Mesodermal cell (in vitro differentiated cells): ENCODE results near the gene INPP5D.

ENCODE experiments used
- H3K27ac ChIP-seq: 2 replicates; pipeline ENCODE4 v1.7.0; 2013; ENCODE audit warnings: mild to moderate bottlenecking, low read depth, low read length, moderate library complexity; ENCODE audit not compliant: severe bottlenecking
- H3K36me3 ChIP-seq: 2 replicates; pipeline ENCODE4 v1.7.1; 2013; ENCODE audit warnings: mild to moderate bottlenecking, low read length, moderate library complexity; ENCODE audit not compliant: control insufficient read depth, insufficient read depth
- H3K4me1 ChIP-seq: one replicate; pipeline ENCODE4 v1.7.1; 2013; ENCODE audit warnings: mild to moderate bottlenecking, low read length; ENCODE audit not compliant: insufficient read depth, control insufficient read depth, poor library complexity, severe bottlenecking
- H3K4me3 ChIP-seq: 2 replicates; pipeline ENCODE4 v1.7.0; 2013; ENCODE audit warnings: low read length, control low read depth, mild to moderate bottlenecking; ENCODE audit not compliant: insufficient read depth, poor library complexity, severe bottlenecking; ENCODE audit errors: extremely low read depth
- H3K9me3 ChIP-seq: 2 replicates; pipeline ENCODE4 v1.7.1; 2013; ENCODE audit warnings: mild to moderate bottlenecking, low read length, moderate library complexity; ENCODE audit not compliant: control insufficient read depth
- WGBS, 2 experiments: methylation state at CpG; one replicate each; pipeline ENCODE4 v1.1.5; 2013; ENCODE audit warnings: missing lambda C conversion rate in 2 of 2; ENCODE audit not compliant: insufficient coverage in 2 of 2; 5-methylcytosine and 5-hydroxymethylcytosine counted together

Gene INPP5D

DNA sequence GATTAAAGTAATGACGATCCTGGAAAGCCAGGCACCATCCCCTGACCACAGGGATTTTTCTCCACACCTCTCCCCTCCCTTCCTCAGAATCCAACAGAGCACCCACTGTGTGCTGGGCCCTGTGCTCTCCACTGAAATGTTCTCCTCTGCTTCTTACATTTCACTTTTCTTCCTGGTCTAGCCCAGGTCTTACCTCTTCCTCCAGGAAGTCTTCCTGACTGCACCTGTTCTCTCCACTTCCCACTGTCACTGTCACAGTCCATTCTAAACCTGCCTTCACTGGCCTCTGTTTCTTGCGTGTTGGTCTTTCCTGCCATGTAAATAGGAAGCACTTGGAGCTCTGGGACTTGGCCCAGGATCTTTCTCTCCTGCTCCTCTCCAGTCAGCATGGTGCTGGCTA lies 39.7 kb upstream of the INPP5D start:
- Histone ChIP-seq H3K36me3 (no peaks in the 10 kb centered on the region), H3K9me3 (no peaks in the 10 kb centered on the region), H3K4me1 (peaks cover 2% of the 10 kb centered on the region), H3K27ac (no peak overlapping the region), H3K4me3 (no peak overlapping the region)
- WGBS, 2 experiments, result 94 to 100% methylated on average over 1 to 2 of the region's 2 CpGs

DNA sequence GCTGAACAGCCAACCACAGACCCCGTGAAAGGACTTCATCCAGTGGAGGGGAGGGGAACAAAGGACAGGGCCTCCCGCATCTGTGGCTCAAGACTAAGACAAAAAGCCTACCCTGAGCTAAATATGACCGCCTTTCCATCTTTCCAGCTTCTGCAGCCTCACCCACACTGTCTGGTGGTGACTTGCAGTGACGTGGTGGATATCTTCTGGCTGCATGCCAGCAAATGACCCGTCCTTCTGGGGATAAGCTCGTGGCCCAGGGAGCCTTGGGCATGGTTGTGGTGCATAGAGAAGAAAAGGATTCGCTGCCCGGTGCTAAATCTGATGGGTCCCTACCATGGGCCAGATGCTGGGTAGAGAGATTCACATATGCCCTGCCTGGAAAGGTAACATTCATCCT lies 38.4 kb upstream of the INPP5D start:
- Histone ChIP-seq H3K9me3 (no peaks in the 10 kb centered on the region), H3K27ac (no peak overlapping the region), H3K36me3 (no peaks in the 10 kb centered on the region), H3K4me1 (peaks cover 5% of the 10 kb centered on the region), H3K4me3 (no peak overlapping the region)
- WGBS, 2 experiments, result 80 to 88% methylated on average over 5 to 7 of the region's 8 CpGs

DNA sequence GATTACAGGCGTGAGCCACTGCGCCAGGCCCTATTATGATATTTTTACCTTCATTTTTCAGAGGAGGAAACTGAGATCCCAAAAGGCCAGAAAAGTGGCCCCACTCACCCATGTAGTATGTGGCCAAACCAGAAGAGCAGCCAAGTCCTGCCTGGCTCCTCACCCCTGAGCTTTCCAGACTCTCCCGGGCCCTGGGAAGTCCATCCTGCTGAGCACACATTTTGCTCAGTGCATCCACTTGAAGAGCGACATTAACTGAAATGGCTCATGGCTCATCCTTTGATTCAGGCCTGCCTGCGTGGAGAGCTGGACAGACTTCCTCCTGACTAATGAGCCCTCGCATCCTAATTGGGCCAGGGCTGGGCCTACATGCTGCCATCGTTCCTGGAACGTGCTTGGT lies 37.6 kb upstream of the INPP5D start:
- Histone ChIP-seq H3K36me3 (no peaks in the 10 kb centered on the region), H3K4me3 (no peak overlapping the region), H3K9me3 (no peaks in the 10 kb centered on the region), H3K4me1 (peaks cover 5% of the 10 kb centered on the region), H3K27ac (no peak overlapping the region)
- 89 to 99% methylated on average over 7 to 8 of the region's 8 CpGs for WGBS, 2 experiments

DNA sequence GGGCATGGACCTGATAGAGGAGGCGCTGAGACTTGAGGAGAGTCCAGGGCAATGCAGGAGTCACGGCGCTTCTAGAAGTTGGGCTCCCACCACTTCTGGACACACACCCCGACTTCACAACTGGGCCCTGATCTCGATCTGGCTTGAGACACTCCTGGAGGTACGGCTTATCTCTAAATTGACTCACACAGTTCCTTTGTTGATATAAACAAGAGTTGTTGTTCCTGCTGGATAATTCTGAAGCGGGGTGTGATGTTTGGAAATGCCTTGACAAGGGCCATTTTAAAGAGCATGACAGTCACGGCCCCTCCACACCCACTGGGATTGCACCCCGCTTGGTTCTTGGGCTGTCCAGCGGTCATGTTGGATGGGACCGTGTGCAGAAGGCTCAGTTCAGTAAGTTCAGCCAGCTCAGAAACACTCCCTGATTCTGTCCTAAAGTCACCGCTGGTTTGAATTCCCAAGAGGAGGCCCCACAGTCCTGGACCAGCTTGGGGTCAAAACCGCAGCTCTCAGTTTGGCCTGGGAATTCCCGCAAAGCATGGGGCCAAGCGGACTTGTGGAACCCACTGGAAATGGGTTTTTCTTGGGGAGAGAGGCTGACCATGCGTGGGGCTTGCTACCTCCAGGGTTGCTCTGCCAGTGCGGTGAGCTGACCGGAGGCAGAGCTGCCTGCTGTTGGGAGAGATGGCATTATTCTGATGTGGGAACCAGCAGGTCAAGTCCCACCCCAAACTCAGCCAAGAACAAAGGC lies 37.0 kb upstream of the INPP5D start:
- WGBS, 2 experiments, result 95 to 97% methylated on average over 10 to 14 of the region's 18 CpGs
- Histone ChIP-seq H3K36me3 (no peaks in the 10 kb centered on the region), H3K9me3 (no peaks in the 10 kb centered on the region), H3K4me1 (peaks cover 5% of the 10 kb centered on the region), H3K4me3 (no peak overlapping the region), H3K27ac (no peak overlapping the region)

DNA sequence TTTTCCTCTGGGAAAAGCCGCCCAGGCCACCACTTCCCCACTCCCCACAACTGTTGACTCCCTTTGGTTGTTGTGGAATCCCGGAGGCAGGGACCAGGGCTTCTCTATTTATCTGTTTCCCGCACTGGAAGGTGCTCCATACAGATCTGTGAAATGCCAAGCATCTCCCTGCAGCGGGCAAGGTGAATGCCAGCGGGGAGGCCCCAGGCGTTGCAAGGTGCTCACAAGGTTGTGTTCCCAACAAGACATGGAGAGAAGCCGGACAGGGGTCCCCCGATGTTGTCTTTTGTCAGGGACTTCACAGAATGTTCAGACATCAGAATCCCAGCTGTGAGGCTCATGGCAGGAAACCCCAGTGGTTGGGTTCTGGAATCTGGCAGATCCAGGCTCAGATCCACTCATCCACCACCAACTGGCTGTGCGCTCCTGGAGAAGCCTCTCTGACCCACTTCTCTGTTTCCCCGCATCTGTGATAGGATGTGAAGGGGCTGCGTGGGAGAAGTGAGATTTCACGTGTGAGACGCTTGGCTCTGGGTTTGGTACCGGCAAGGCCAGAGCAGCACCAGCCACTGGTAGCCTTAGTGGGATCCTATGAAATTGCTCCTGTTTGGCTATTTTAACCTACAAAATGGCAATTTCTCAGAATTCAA lies 36.3 kb upstream of the INPP5D start:
- no peaks in the 10 kb centered on the region for H3K36me3 ChIP-seq
- H3K27ac ChIP-seq, result no peak overlapping the region
- H3K4me1 ChIP-seq, result peaks cover 5% of the 10 kb centered on the region
- no peaks in the 10 kb centered on the region for H3K9me3 ChIP-seq
- H3K4me3 ChIP-seq, result no peak overlapping the region
- 92 to 97% methylated on average over 10 to 13 of the region's 14 CpGs for WGBS, 2 experiments

DNA sequence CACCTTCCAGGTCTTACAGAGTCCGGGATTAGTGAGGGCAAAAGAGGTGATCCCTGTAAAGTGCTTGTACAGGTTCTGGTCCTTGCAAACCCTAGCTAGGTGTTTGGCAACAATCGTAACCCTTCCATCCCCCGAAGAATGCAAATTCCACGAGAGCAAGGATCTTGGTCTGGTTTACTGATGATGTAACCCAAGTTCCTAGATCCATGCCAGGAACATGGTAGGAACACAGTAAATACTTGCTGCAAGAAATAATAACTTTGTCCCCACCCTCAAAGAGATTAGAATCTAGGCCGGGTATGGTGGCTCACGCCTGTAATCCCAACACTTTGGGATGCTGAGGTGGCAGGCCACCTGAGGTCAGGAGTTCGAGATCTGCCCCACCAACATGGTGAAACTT lies 34.4 kb upstream of the INPP5D start:
- Histone ChIP-seq H3K36me3 (no peaks in the 10 kb centered on the region), H3K4me3 (no peak overlapping the region), H3K9me3 (no peaks in the 10 kb centered on the region), H3K4me1 (peaks cover 5% of the 10 kb centered on the region), H3K27ac (no peak overlapping the region)
- 86 to 88% methylated on average over 6 to 7 of the region's 7 CpGs for WGBS, 2 experiments

DNA sequence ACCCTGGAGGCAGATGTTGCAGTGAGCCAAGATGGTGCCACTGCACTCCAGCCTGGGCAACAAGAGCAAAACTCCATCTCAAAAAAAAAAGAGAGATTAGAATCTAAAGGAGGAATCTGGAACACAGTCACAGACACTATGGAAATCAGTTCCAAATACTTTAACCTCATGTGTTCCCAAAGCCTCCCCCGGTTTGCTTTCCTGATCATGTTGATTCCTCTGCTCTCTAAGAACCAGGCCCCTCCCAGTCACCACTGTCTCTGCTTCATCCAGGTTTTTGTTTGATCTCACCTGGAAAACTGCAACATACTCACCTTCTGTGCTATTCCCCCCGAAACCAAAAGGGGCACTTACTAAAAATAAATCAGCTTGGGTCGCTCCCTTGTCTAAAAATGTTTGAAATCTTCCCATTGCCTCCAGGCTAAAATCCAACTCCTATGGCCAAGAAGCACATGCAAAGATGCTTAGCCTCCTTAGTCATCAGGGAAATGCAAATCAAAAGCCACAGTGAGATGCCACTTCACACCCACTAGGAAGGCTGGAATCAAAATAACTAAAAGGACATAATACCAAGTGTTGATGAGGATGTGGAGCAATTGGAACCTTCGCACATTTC lies 33.8 kb upstream of the INPP5D start:
- Histone ChIP-seq H3K27ac (no peak overlapping the region), H3K36me3 (no peaks in the 10 kb centered on the region), H3K9me3 (no peaks in the 10 kb centered on the region), H3K4me3 (no peak overlapping the region), H3K4me1 (peaks cover 5% of the 10 kb centered on the region)
- 64 to 69% methylated on average over 3 to 4 of the region's 4 CpGs for WGBS, 2 experiments

DNA sequence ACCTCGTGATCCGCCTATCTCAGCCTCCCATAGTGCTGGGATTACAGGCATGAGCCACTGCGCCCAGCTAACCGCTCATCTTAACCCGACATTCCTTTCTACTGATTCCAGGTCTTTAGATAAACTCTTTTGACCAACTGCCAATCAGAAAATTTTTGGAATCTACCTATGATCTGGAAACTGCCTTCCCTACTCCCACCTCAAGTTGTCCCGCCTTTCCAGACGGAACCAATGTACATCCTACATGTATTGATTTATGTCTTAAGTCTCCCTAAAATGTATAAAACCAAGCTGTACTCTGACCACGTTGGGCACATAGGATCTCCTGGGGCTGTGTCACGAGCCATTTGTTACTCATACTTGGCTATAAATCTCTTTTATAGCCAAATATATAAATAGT lies 30.8 kb upstream of the INPP5D start:
- Histone ChIP-seq H3K4me1 (peaks cover 5% of the 10 kb centered on the region), H3K36me3 (no peaks in the 10 kb centered on the region), H3K4me3 (no peak overlapping the region), H3K27ac (no peak overlapping the region), H3K9me3 (no peaks in the 10 kb centered on the region)
- 95 to 97% methylated on average over 5 to 6 of the region's 9 CpGs for WGBS, 2 experiments

DNA sequence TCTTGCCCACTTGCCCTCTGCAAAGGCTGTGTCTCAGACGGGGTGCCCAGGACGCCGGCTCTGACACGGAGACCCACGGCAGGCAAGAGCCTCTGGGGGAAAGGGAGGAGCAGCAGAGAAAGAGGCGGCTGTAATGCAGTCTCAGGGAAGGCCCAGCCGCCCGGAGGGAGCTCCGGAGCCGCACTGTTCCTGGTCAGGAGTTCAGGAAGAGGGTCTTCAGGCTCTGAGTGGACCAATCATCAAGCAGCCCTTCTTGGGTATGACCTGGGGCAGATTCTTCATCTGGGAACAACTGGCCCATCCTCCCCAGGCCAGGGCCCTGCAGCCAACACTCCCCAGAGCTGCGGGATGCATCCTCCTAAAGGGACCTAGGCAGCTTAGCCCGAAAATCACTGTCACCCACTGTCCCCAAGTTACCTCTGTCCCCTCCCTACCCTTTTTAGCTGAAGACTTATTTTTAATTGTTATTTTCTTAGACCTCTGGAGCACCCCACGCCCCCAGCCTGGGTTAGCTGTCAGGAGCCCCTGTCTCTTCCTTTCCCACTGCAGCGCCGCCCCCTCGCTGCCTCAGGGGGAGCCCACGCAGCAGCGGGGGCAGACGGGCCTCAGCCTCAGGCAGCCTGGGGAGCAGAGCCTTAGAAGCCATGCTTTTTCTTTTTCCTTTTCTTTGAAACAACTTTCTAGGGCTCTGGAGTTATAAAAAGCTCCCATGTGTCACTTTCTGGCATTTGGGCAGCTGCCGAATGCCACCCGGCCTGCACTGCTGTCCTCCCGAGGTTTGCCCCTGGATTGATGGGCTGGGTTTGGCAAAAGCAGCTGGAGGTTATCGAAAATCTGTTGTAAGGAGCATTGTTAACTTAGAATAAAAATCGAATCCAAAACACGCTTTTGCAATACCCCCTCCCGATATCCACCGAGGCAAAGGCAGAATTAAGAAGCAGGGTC lies 28.3 kb upstream of the INPP5D start:
- Histone ChIP-seq H3K36me3 (no peaks in the 10 kb centered on the region), H3K27ac (no peak overlapping the region), H3K4me1 (no peaks in the 10 kb centered on the region), H3K9me3 (no peaks in the 10 kb centered on the region), H3K4me3 (no peak overlapping the region)
- WGBS, 2 experiments, result 84% methylated on average over 25 to 27 of the region's 27 CpGs

DNA sequence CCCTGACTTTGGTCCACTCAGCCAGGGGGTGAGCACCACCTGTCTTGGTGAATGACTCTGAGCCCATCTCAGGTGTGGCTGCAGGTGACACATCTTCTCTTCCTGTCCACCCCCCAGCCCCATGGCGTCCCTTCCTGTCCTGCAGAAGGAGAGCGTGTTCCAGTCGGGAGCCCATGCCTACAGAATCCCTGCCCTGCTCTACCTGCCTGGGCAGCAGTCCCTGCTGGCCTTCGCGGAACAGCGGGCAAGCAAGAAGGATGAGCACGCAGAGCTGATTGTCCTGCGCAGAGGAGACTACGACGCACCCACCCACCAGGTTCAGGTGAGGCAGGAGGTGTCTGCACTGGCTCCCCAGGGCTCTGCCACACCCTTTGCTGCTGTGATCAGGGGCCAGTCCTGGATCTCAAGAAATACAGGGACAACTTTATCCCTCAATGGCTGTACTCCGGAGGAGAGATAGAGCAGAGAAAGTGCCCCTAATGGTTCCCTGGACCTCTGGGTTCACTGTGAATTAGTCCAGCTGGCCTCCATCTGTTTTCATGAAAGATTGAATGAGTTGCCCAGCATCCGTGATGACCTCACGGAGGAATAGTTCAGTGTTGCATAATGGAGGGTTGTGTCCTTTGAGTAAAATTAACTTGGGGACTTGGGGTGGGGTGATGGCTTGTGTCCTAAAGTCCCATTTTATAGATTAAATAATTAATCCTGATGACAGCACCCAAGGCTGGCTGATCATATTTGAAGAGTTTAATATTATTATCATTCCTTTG lies 27.4 kb upstream of the INPP5D start, which contains the start of gene NEU2:
NEU2 (plus strand) TSS at position 122 of the 770 bp plus-strand sequence; CDS start at position 122, 0 bp downstream.
- Histone ChIP-seq H3K4me1 (no peaks in the 10 kb centered on the region), H3K4me3 (no peak within 1 kb of the TSS), H3K36me3 (no peaks in the 10 kb centered on the region), H3K9me3 (no peaks in the 10 kb centered on the region), H3K27ac (no peak within 1 kb of the TSS)
- WGBS, 2 experiments, result 95 to 96% methylated on average over 10 of the region's 13 CpGs
